Left lung (tissue), 10 donors: Measurements from ENCODE around the gene HIGD1A. TPM values are rescaled to one million over a fixed set of nuclear protein-coding genes. Genes with fewer than 3 reads are reported as not detected.
"Not testable (repeated sequence)": the region's sequence is repeated elsewhere in the genome, so short reads cannot be mapped to it uniquely, and the experiment has no call there.

Experiments used
- ATAC-seq: fragments of 200-7000 bp; cut with Tn5 transposase; one replicate; pipeline ENCODE4 v1.9.1; 2020; ENCODE audit warnings: moderate library complexity
- DNase-seq, 4 donors: peaks; one replicate each; pipeline ENCODE4 v3.0.0-alpha.2; 2013 to 2020
- H3K27ac ChIP-seq, 2 donors: fragments of 200-600 bp; sonication (generic) in 1 of 2; one replicate each; pipeline versions ENCODE4 v1.5.0 to v1.8.0; 2020 to 2021
- H3K27me3 ChIP-seq, 2 donors: fragments of 200-600 bp; sonication (generic) in 1 of 2; one replicate each; pipeline versions ENCODE4 v1.5.0 to v1.8.0; 2020 to 2021
- H3K36me3 ChIP-seq, 2 donors: fragments of 200-600 bp; sonication (generic) in 1 of 2; one replicate each; pipeline versions ENCODE4 v1.5.0 to v1.8.0; 2020 to 2021
- H3K4me1 ChIP-seq, 2 donors: fragments of 200-600 bp; one replicate each; pipeline ENCODE4 v1.8.0; 2021
- H3K4me3 ChIP-seq, 2 donors: fragments of 200-600 bp; sonication (generic) in 1 of 2; one replicate each; pipeline versions ENCODE4 v1.5.0 to v1.8.0; 2020 to 2021; ENCODE audit warnings: mild to moderate bottlenecking in 1 of 2
- H3K9me3 ChIP-seq, 2 donors: fragments of 200-600 bp; sonication (generic) in 1 of 2; one replicate each; pipeline versions ENCODE4 v1.5.0 to v1.8.0; 2020 to 2021
- intact Hi-C, 2 donors: fragments of 100-400 bp; cut with DNase I; formaldehyde crosslinking; loops; one replicate each; pipeline versions ENCODE4 v1.11.2 to v1.14.2; 2022
- polyA plus RNA-seq, 6 donors: library from polyadenylated mRNA; unstranded; fragments of 120-200 nt; gene quantifications; one replicate each; pipeline ENCODE4 v1.2.1, GENCODE V29; 2013; ENCODE audit not compliant: insufficient read length in 6 of 6
- total RNA-seq, 2 donors: library from RNA; stranded (reverse); fragmentation: NEBNext Ultra II Directional; extraction: Animal tissue kit (Norgen Biotek cat#: 25700); gene quantifications; one replicate each; pipeline ENCODE4 v1.2.1, GENCODE V29; 2021
- TF ChIP-seq, protein P1 (sequence below), 2 donors: fragments of 200-600 bp; sonication (generic) in 1 of 2; IDR thresholded peaks; one replicate each; pipeline versions ENCODE4 v1.5.0 to v1.8.0; 2021; ENCODE audit warnings: antibody characterized with exemption in 2 of 2
- donor health status: DM: no; HTN: yes; CAD: no.
- donor health status: DM: no; HTN: no; CAD: no.

The HIGD1A gene
- total and polyA plus RNA-seq, 8 donors, result 77.7 to 99.1 (median 92.5) TPM

DNA sequence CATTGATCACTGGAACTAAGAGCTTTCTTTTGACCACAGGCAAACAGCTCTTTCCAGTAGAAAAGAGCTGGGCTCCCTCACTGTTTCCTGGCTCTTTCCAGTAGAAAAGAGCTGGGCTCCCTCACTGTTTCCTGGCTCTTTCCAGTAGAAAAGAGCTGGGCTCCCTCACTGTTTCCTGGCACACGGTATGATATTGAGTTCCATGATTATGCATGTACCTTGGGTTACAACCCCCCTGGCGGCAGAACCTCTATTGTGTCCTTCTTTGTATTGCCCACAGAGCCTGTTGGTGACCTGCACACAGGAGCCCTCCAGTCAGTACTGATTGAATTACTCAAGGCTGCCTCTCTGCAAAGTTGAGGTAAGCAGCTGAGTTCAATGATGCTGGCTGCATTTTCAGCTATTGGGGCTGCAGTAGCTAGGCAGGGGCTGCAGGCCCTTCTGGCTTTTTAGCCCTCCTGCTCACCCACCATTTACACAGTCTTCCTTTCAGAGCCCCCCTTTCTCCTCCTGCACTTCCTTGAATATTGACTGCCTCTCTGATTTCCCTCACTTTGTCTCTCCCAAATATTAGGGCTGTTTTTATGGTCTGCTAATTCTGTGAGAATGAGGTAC, 15.2 kb upstream of the HIGD1A start:
- intact Hi-C loops, result no loop called here
- no peaks in the 10 kb centered on the region for H3K9me3 ChIP-seq
- H3K36me3 ChIP-seq, result no peaks in the 10 kb centered on the region
- H3K4me1 ChIP-seq, result peaks cover 0 to 3% of the 10 kb centered on the region in 2 donors
- DNase-seq (no peak), ATAC-seq (peak; percentile 57)
- TF ChIP-seq, protein P1, sequence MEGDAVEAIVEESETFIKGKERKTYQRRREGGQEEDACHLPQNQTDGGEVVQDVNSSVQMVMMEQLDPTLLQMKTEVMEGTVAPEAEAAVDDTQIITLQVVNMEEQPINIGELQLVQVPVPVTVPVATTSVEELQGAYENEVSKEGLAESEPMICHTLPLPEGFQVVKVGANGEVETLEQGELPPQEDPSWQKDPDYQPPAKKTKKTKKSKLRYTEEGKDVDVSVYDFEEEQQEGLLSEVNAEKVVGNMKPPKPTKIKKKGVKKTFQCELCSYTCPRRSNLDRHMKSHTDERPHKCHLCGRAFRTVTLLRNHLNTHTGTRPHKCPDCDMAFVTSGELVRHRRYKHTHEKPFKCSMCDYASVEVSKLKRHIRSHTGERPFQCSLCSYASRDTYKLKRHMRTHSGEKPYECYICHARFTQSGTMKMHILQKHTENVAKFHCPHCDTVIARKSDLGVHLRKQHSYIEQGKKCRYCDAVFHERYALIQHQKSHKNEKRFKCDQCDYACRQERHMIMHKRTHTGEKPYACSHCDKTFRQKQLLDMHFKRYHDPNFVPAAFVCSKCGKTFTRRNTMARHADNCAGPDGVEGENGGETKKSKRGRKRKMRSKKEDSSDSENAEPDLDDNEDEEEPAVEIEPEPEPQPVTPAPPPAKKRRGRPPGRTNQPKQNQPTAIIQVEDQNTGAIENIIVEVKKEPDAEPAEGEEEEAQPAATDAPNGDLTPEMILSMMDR (IDR thresholded peaks at IDR 0.05), result no peak
- no peaks in the 10 kb centered on the region for H3K27me3 ChIP-seq
- no peak overlapping the region for H3K27ac ChIP-seq
- H3K4me3 ChIP-seq, result no peak overlapping the region

DNA sequence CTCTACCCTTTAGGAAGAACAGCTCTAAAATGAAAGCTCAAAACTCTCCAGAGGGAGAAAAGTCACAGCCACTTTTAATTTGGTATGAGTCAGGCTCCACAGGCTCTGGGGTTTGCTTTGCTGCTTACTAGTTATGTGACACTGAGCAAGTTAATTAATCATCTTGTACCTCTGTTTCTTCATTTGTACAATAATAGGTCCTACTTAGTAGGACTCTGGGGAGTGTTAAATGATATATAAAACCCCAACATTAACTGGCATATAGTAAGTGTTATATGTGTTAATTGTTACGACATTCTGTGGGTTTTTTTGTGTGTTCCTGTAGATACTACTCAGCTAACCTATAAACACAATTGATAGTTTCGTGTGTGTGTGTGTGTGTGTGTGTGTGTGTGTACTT, 11.5 kb upstream of the HIGD1A start:
- DNase-seq (no peak), ATAC-seq (no peak)
- TF ChIP-seq, protein P1 (IDR thresholded peaks at IDR 0.05), result no peak
- Histone ChIP-seq H3K9me3 (no peaks in the 10 kb centered on the region), H3K27ac (no peak overlapping the region), H3K36me3 (no peaks in the 10 kb centered on the region), H3K4me3 (no peak overlapping the region), H3K4me1 (peaks cover 0 to 3% of the 10 kb centered on the region in 2 donors), H3K27me3 (no peaks in the 10 kb centered on the region)
- intact Hi-C loops, result no loop called here

DNA sequence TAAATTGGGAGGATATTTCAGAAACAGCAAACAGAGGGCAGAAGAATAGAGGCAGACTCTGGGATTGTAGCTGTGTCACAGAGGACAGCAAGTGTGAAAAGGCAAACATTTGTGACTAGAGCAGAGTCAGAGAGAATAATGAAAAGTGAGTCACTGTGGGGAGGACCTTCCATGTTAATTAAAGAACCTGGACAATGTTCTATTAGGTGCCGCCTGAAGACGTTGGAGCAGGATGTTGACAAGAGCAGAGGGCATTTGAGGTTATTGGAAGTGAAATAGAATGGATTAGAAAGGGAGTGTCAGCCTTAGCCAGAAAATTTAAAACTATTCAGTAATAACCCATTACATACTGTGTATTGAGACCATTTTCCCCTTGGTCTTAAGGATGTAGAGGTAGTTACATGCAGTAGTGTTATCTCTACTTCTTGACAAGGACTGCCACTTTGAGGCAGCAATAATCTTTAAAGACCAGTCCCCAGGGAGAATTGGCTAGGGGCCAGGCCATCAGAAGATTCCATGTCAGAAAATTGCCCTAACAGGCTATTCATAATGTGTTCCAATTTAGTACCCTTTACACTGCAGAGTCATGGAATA, 10.7 kb upstream of the HIGD1A start:
- Histone ChIP-seq H3K4me3 (no peak overlapping the region), H3K4me1 (peaks cover 0 to 3% of the 10 kb centered on the region in 2 donors), H3K27me3 (no peaks in the 10 kb centered on the region), H3K27ac (no peak overlapping the region), H3K36me3 (no peaks in the 10 kb centered on the region), H3K9me3 (no peaks in the 10 kb centered on the region)
- ATAC-seq, result no peak
- TF ChIP-seq, protein P1 (IDR thresholded peaks at IDR 0.05), result no peak
- no peak for DNase-seq
- intact Hi-C loops, result no loop called here

DNA sequence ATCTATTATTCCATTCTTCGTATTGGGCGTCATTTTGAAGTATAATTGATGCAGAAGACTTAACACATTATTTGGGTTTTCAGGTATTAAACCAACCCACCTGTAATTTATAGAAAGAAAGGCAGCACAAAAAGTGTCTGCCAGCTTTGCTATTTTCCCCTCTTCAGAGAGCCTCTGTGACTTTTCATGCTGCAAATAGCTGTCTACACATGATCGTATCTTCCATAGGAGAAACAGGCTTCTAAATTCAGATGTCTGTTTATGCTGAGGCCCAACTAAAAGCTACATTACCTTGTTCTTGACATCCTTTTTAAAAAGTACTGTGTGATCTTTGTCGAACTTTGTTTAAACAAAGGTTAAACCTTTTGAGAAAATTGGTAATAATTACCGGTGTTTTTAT, 10.0 kb upstream of the HIGD1A start:
- H3K4me1 ChIP-seq, result no peaks in the 10 kb centered on the region
- no peaks in the 10 kb centered on the region for H3K9me3 ChIP-seq
- no peak overlapping the region for H3K27ac ChIP-seq
- no peaks in the 10 kb centered on the region for H3K27me3 ChIP-seq
- H3K36me3 ChIP-seq, result no peaks in the 10 kb centered on the region
- DNase-seq (no peak), ATAC-seq (no peak)
- TF ChIP-seq, protein P1 (IDR thresholded peaks at IDR 0.05), result no peak
- intact Hi-C loops, result no loop called here
- H3K4me3 ChIP-seq, result no peak overlapping the region

DNA sequence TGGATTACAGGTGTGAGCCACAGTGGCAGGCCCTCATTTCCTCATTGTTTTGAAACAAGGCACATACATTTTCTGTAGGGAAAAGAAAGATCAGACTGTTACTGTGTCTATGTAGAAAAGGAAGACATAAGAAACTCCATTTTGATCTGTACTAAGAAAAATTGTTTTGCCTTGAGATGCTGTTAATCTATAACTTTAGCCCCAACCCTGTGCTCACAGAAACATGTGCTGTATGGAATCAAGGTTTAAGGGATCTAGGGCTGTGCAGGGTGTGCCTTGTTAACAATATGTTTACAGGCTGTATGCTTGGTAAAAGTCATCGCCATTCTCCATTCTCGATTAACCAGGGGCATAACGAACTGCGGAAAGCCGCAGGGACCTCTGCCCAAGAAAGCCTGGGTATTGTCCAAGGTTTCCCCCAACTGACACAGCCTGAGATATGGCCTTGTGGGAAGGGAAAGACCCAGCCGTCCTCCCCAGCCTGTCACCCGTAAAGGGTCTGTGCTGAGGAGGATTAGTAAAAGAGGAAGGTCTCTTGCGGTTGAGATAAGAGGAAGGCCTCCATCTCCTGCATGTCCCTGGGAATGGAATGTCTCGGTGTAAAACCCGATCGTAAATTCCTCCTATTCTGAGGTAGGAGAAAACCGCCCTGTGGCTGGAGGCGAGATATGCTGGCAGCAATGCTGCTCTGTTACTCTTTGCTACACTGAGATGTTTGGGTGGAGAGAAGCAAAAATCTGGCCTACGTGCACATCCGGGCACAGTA, 7.0 kb upstream of the HIGD1A start:
- H3K36me3 ChIP-seq, H3K27ac ChIP-seq, H3K4me1 ChIP-seq, ATAC-seq, H3K27me3 ChIP-seq, DNase-seq, H3K9me3 ChIP-seq, intact Hi-C loops, H3K4me3 ChIP-seq: not testable (repeated sequence)

DNA sequence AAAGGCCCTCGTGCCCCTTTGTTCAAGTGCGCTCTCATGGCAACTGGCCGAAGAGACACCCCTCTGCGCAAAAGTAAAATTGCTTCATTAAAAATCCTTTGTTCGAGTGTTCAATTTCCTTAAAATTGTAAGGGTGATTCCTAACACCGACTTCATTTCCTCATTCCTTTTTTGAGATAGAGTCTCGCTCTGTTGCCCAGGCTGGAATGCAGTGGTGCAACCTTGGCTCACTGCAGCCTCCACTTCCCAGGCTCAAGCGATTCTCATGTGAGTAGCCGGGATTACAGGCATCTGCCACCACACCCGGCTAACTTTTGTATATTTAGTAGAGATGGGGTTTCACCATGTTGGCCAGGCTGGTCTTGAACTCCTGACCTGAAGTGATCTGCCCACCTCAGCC, 6.4 kb upstream of the HIGD1A start:
- ATAC-seq, H3K27ac ChIP-seq, intact Hi-C loops, H3K36me3 ChIP-seq, H3K9me3 ChIP-seq, H3K27me3 ChIP-seq, H3K4me1 ChIP-seq, H3K4me3 ChIP-seq, DNase-seq: not testable (repeated sequence)
